ENCODE measurements around the gene IL4R.

The IL4R gene

DNA sequence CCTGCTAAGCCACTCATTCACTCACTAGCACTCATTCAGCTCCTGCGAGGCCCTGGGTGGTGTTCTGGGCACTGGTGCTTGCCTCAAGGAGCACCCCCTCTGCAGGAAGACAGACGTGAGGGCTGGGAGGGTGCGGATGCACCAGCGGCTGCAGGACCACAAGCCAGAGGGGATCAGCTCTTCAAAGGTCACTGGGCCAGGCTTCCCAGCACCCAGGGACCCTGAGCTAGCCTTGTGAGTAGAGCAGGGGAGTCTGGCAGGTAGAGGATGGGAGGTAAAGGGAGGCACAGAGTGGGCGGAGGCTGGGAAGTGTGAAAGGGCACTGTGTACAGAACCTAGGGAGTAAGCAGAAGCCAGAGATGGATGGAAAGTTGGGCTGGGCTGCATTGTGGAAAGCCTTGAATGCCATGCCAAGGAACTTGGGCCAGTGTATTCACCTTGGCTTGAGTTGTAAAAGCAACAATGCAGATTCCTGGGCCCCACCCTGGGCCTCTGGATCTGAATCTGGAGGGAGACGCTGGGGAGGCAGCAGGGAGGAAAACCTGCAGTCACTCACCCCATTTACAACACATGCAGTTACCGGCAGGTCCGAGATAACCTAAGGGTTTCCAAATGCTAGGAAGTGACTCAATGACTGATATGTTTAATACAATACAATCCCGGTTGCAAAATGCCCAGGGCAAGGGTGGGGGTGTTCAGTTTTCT lies 1.7 kb downstream of the IL4R start:
- no peak for DNase-seq (ENCODE audit: low read depth)

GRCh38 chr16:27316038-27316680 lies 2.4 kb downstream of the IL4R start:
- DNase-seq (ENCODE audit: low read depth) = no peak

GRCh38 chr16:27317320-27317719 lies 3.5 kb downstream of the IL4R start:
- DNase-seq (ENCODE audit: low read depth) = no peak

DNA sequence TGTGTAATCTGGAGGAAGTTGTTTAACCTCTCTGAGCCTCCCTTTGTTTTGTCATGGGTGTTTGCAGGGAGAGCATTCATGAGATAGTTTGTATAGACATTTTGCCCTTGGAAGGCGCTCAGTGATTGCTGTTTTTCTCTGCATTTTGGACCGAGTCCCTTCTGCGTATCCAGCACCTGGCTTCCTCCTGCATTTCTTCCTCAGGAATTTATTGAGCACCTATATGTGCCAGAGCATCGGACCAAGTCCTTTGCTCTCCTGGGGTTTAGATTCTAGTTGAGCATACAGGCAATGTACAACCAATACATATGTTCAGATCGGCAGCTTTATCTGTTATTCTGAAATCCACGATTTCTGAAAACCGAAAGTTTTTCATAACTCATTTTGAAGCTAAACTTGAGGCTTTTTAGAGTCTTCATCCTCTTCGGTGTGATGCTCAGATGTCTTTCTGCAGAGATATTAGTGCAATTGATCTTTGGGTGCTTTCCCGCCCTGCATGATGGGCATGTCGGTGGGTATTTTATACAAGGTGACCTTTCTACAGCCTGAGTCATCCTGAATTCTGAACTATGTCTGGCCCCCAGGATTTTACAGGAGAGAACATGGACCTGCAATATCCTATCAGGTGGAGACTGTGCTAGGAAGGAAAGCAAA lies 4.1 kb downstream of the IL4R start:
- peak; percentile 27 for DNase-seq (ENCODE audit: low read depth)

- peak; percentile 34 for DNase-seq (ENCODE audit: low read depth)
Observed at GRCh38 chr16:27318392-27319256, 4.8 kb downstream of the IL4R start.

DNA sequence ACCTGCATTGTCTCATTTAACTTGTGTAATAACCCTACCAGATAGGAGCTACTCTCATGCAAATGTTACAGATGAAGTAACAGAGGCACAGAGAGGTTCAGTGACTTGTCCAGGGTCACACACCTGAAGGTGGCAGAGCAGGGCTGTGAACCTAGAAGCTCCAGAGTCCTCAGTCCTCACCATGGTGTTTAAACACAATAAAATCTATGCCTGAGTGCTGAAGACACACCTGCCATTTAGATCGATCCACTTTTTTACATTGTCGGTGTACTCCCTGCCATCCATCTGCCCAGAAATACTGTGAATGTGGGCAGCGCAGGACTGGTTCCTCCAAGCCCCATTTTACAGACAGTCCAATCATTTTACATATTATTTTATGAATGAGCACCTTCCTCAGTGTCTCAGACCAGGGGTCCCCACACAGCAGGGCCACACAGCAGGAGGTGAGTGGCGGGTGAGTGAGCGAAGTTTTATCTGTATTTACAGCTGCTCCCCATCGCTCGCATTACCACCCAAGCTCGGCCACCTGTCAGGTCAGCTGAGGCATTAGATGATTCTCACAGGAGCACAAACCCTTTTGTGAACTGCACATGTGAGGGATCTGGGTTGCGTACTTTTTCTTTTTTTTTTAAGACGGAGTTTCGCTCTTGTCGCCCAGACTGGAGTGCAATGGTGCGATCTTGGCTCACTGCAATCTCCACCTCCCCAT lies 5.6 kb downstream of the IL4R start:
- no peak for DNase-seq (ENCODE audit: low read depth)

- no peak for DNase-seq (ENCODE audit: low read depth)
Observed at GRCh38 chr16:27320261-27321012, 6.7 kb downstream of the IL4R start.

GRCh38 chr16:27321013-27321915 lies 7.5 kb downstream of the IL4R start:
- DNase-seq (ENCODE audit: low read depth) = no peak

- no peak for DNase-seq (ENCODE audit: low read depth)
Observed at GRCh38 chr16:27322858-27323780, 9.3 kb downstream of the IL4R start.

- no peak for DNase-seq (ENCODE audit: low read depth)
Observed at GRCh38 chr16:27323781-27324561, 10.2 kb downstream of the IL4R start.

DNA sequence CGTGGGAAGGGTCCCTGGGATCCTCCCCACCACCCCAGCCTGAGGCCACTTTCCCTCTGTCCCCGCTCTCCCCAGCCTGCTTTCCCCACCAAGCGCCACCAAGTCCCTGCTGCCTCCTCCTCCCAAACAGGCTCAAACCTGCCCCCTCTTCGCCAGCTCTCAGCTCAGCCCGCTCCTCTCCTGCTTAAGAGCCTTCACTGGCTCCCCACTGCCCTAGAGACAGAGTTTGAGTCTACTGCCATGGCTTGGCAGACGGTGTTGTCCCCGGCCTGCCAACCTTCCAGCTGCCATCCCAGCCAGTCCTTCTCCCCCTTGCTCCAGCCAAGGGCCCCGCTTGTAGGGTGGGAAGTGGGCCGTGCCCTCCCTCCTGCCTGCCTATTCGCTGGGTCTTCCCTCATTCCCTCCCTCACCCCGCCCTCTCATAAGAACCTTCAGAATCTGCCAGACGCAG lies 11.1 kb downstream of the IL4R start:
- DNase-seq (ENCODE audit: low read depth) = no peak

- no peak for DNase-seq (ENCODE audit: low read depth)
Observed at GRCh38 chr16:27325736-27326135, 12.0 kb downstream of the IL4R start.

DNA sequence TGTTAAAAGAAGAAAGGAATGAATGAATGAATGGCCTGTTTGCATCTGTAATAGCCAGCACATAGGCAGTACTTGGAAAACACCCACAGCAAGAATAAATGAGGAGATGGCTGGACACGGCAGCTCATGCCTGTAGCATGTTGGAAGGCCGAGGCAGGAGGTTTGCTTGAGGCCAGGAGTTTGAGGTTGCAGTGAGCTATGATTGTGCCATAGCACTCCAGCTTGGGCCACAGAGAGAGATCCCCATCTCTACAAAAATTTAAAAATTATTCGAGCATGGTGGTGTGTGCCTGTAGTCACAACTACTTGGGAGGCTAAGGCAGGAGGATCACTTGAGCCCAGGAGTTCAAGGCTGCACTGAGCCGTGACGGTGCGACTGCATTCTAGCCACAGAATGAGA lies 12.5 kb downstream of the IL4R start:
- no peak for DNase-seq (ENCODE audit: low read depth)

DNA sequence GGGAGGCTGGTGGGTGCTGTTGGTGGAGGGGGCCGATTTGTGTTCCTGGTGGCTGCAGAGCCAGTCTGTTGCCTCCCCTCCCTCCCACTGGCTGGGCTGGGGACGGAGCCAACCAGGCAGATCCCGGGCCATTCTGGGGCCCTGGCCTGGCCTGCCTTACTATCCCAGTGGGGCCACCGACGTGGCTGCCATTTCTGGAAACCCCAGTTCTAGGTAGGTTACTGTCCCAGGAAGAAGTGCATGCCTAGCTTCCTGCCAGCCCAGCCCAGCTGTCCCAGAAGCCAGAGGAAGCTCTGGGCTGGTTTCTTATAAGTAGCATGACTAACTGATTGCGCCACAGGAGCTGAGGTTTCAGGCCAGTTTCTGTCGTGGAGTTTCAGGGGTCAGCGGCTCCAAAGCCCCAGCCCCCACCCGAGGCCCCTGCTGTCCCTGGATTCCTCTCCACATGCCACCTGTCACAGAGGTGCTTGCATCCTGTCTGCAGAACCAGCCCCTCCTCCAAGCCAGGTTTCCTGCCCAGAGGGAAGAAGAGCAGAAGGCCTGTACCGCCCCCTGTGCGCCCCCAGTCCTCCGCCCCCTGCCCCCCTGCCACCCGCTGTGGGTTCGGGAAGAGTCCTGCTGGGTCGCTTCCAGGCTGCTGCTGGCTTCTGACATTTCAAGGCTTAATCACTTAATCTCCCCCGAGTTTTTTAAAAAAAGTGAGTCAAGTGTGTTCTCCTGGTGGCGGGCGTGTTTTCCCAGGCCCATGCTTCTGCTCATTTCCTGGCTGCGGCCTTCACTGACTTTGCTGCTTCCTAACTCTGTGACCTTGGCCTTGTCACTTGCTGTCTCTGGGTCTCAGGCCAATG lies 13.2 kb downstream of the IL4R start:
- DNase-seq (ENCODE audit: low read depth) = no peak

DNA sequence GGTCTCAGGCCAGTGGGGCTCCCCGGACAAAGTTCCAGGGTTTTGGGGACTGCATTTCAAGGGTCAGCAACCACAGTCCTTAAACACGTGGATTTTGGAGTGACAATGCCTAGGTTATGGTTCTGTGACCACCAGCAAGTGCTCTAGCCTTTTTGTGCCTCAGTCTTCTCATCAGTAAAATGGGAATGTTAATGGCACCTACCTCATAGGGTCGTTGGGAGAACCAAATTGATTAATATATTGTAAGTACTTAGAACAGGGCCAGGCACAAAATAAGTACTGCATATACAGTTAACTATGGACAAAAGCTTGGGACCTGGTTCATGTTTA lies 13.8 kb downstream of the IL4R start:
- DNase-seq (ENCODE audit: low read depth) = no peak

DNA sequence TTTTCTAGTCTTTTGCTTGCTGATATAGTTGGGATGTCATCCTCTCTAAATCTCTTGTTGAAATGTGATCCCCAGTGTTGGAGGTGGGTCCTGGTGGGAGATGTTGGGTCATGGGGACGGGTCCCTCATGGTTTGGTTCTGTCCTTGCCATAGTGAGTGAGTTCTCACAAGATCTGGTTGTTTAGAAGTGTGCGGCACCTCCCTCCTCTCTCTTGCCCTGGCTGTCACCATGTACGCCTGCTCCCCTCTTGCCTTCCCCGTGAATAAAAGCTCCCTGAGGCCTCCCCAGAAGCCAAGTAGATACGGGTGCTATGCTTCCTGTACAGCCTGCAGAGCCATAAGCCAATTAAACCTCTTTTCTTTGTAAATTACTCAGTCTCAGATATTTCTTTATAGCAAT lies 15.2 kb downstream of the IL4R start:
- no peak for DNase-seq (ENCODE audit: low read depth)
